22Rv1 (cell line): ENCODE data around the gene ARHGAP6.

Experiments
- CTCF ChIP-seq: fragments of 450-650 bp; IDR thresholded peaks from 2 replicates; pipeline ENCODE4 v1.5.1; 2017; ENCODE audit warnings: mild to moderate bottlenecking
- ZFX ChIP-seq: fragments of 450-650 bp; IDR thresholded peaks from 2 replicates; pipeline ENCODE4 v1.6.1; 2017; ENCODE audit warnings: antibody characterized with exemption, borderline replicate concordance

- TF ChIP-seq CTCF, result no peak
- TF ChIP-seq ZFX, result no peak
Observed at GRCh38 chrX:11435568-11435967, 230.2 kb downstream of the ARHGAP6 start.
